HCT116 (cell line): ENCODE measurements around the gene FTSJ1. TPM values are rescaled to one million over a fixed set of nuclear protein-coding genes. Genes with fewer than 3 reads are reported as not detected.

Experiments used
- ATAC-seq: fragments of 200-7000 bp; cut with Tn5 transposase; 2 replicates; pipeline ENCODE4 v1.9.1; 2020; ENCODE audit warnings: mild to moderate bottlenecking, moderate library complexity
- BruUV-seq: library from RNA; stranded (reverse); fragments of 400-500 nt; replicated peaks from 2 replicates; lab custom pipeline; 2021; lab: Mats Ljungman, UMichigan
- CTCF ChIA-PET: fragments of 300-600 bp; sonication (Branson Sonifier 250); formaldehyde crosslinking; loops from one replicate; lab custom pipeline; 2021; ENCODE audit warnings: antibody characterized with exemption; lab: Charles Lee
- POLR2A ChIA-PET: fragments of 300-600, 350-600 bp; sonication (Branson Sonifier 250); formaldehyde crosslinking; loops from one replicate; lab custom pipeline; 2021; ENCODE audit warnings: antibody characterized with exemption; lab: Charles Lee
- RAD21 ChIA-PET, 2 experiments: fragments of 300-600 bp; sonication (Branson Sonifier 250); formaldehyde crosslinking; loops; one replicate each; lab custom pipeline; 2023; ENCODE audit warnings: low total read pairs in 2 of 2; ENCODE audit not compliant: uncharacterized antibody in 2 of 2, unreplicated experiment in 2 of 2, low non-redundant PET in 1 of 2; lab: Charles Lee
- DNase-seq: peaks from one replicate; pipeline ENCODE4 v3.0.0-alpha.2; 2010; ENCODE audit warnings: low read depth, low spot score
- H2AFZ ChIP-seq: fragments of 200-600 bp; shearing (Covaris generic), sonication (generic); 2 replicates; pipeline ENCODE4 v1.6.1; 2017; ENCODE audit warnings: low read depth, mixed run types, mixed read lengths, antibody characterized with exemption, low read length; ENCODE audit not compliant: poor library complexity, severe bottlenecking
- H3K27ac ChIP-seq: 2 replicates; pipeline ENCODE4 v1.5.1; 2012; ENCODE audit warnings: low read depth, low read length
- H3K27me3 ChIP-seq: fragments of 200-600 bp; sonication (generic); 2 replicates; pipeline ENCODE4 v1.6.1; 2016; ENCODE audit warnings: mixed run types, low read length, mixed read lengths; ENCODE audit not compliant: insufficient read depth
- H3K36me3 ChIP-seq, 2 experiments: fragments of 200-500 bp in 1 of 2; fragments of 200-600 bp in 1 of 2; sonication (Bioruptor generic) in 1 of 2; sonication (generic) in 1 of 2; 2 replicates each; pipeline versions ENCODE4 v1.5.1 to v1.6.1; 2014 to 2016; ENCODE audit warnings: low read length in 2 of 2, inconsistent platforms in 1 of 2, mixed read lengths in 1 of 2, mixed run types in 1 of 2; ENCODE audit not compliant: insufficient read depth in 2 of 2, control insufficient read depth in 1 of 2
- H3K4me1 ChIP-seq, 2 experiments: fragments of 200-600 bp in 1 of 2; sonication (generic) in 1 of 2; 2 replicates each; pipeline versions ENCODE4 v1.5.1 to v1.6.1; 2012 to 2017; ENCODE audit warnings: low read length in 2 of 2, inconsistent platforms in 1 of 2, mild to moderate bottlenecking in 1 of 2, mixed read lengths in 1 of 2, mixed run types in 1 of 2, moderate library complexity in 1 of 2; ENCODE audit not compliant: insufficient read depth in 2 of 2, control insufficient read depth in 1 of 2
- H3K4me2 ChIP-seq: fragments of 200-600 bp; sonication (generic); 2 replicates; pipeline ENCODE4 v1.6.1; 2017; ENCODE audit warnings: mixed run types, low read length, mixed read lengths
- H3K4me3 ChIP-seq, 2 experiments: fragments of 200-600 bp in 1 of 2; sonication (generic) in 1 of 2; replicated peaks in 1 of 2; 2 replicates each; pipeline ENCODE4 v1.5.1; 2011 to 2016; ENCODE audit warnings: low read length in 2 of 2, control low read depth in 1 of 2, low read depth in 1 of 2, mild to moderate bottlenecking in 1 of 2, mixed read lengths in 1 of 2, mixed run types in 1 of 2
- H3K79me2 ChIP-seq: fragments of 200-600 bp; sonication (generic); 2 replicates; pipeline ENCODE4 v1.6.1; 2017; ENCODE audit warnings: mild to moderate bottlenecking, mixed run types, low read length, moderate library complexity, mixed read lengths; ENCODE audit not compliant: insufficient read depth
- H3K9ac ChIP-seq: fragments of 200-600 bp; sonication (generic); 2 replicates; pipeline ENCODE4 v1.6.1; 2016; ENCODE audit warnings: low read length, mixed read lengths
- H3K9me2 ChIP-seq: fragments of 200-600 bp; sonication (generic), shearing (Covaris generic); 2 replicates; pipeline ENCODE4 v1.6.1; 2017; ENCODE audit warnings: mixed run types, mild to moderate bottlenecking, moderate library complexity; ENCODE audit not compliant: insufficient read depth
- H3K9me3 ChIP-seq, 2 experiments: fragments of 200-500 bp in 1 of 2; fragments of 200-600 bp in 1 of 2; sonication (Bioruptor generic) in 1 of 2; sonication (generic) in 1 of 2; 2 replicates each; pipeline ENCODE4 v1.6.1; 2014 to 2017; ENCODE audit warnings: low read length in 2 of 2, mixed read lengths in 2 of 2, inconsistent platforms in 1 of 2, low read depth in 1 of 2, mild to moderate bottlenecking in 1 of 2, mixed run types in 1 of 2, moderate library complexity in 1 of 2; ENCODE audit not compliant: control insufficient read depth in 1 of 2, insufficient read depth in 1 of 2
- H4K20me1 ChIP-seq: fragments of 200-600 bp; sonication (generic), shearing (Covaris generic); 2 replicates; pipeline ENCODE4 v1.6.1; 2017; ENCODE audit warnings: mixed run types, mild to moderate bottlenecking, moderate library complexity; ENCODE audit not compliant: insufficient read depth
- CBX3 ChIP-seq: IDR thresholded peaks from 2 replicates; pipeline ENCODE4 v1.6.1; 2012; ENCODE audit warnings: low read depth
- intact Hi-C: fragments of 100-400 bp; cut with micrococcal nuclease; formaldehyde crosslinking; loops from 2 replicates; pipeline ENCODE4 v1.10.0; 2022
- total RNA-seq: library from RNA; stranded (reverse); gene quantifications from one replicate; pipeline ENCODE4 v1.2.1, GENCODE V29; 2021; ENCODE audit not compliant: unreplicated experiment
- TF ChIP-seq, protein P1 (sequence below), 3 experiments: fragments of 200-600 bp in 1 of 3; sonication (generic) in 1 of 3; IDR thresholded peaks in 2 of 3; conservative IDR thresholded peaks in 1 of 3; 2 replicates each; pipeline ENCODE4 v1.5.1; 2012 to 2017; ENCODE audit warnings: low read depth in 2 of 3, low read length in 2 of 3, antibody characterized with exemption in 1 of 3, borderline replicate concordance in 1 of 3, control low read depth in 1 of 3, mild to moderate bottlenecking in 1 of 3, mixed read lengths in 1 of 3, mixed run types in 1 of 3, moderate library complexity in 1 of 3; ENCODE audit not compliant: insufficient read depth in 1 of 3

The FTSJ1 gene
- total RNA-seq, 1 experiment from 2014 or later, result 64.9 TPM

GRCh38 chrX:48468693-48469691, 7.0 kb upstream of the FTSJ1 start:
- peak; percentile 57 for ATAC-seq
- no peaks in the 10 kb centered on the region for H3K36me3 ChIP-seq
- peaks cover 23% of the 10 kb centered on the region; the same call in 1 of the 2 replicates for H3K79me2 ChIP-seq
- peaks cover 3 to 24% of the 10 kb centered on the region in 2 experiments; a peak in 3 of 4 replicates for H3K4me1 ChIP-seq
- no peak overlapping the region for H2AFZ ChIP-seq
- no peaks in the 10 kb centered on the region for H3K9me2 ChIP-seq
- no peaks in the 10 kb centered on the region for H4K20me1 ChIP-seq
- H3K4me3 ChIP-seq, result peak overlapping the region; percentile 61 to 62
- no peak for DNase-seq
- no peaks in the 10 kb centered on the region for H3K27me3 ChIP-seq
- peak overlapping the region; percentile 80 for H3K4me2 ChIP-seq
- RAD21 ChIA-PET, result no interaction called here
- peak overlapping the region; percentile 82 for H3K9ac ChIP-seq
- peak overlapping the region; percentile 70 for H3K27ac ChIP-seq
- POLR2A ChIA-PET, result no interaction called here
- TF ChIP-seq, protein P1, sequence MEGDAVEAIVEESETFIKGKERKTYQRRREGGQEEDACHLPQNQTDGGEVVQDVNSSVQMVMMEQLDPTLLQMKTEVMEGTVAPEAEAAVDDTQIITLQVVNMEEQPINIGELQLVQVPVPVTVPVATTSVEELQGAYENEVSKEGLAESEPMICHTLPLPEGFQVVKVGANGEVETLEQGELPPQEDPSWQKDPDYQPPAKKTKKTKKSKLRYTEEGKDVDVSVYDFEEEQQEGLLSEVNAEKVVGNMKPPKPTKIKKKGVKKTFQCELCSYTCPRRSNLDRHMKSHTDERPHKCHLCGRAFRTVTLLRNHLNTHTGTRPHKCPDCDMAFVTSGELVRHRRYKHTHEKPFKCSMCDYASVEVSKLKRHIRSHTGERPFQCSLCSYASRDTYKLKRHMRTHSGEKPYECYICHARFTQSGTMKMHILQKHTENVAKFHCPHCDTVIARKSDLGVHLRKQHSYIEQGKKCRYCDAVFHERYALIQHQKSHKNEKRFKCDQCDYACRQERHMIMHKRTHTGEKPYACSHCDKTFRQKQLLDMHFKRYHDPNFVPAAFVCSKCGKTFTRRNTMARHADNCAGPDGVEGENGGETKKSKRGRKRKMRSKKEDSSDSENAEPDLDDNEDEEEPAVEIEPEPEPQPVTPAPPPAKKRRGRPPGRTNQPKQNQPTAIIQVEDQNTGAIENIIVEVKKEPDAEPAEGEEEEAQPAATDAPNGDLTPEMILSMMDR (IDR thresholded peaks at IDR 0.05 in 2 of 3, conservative IDR thresholded peaks at IDR 0.05 in 1 of 3; ENCODE audit: borderline replicate concordance in 1 of 3, insufficient read depth in 1 of 3, low read depth in 2 of 3, low read length in 2 of 3), result peak in 2 of 3 experiments; percentile 35 to 42; a peak in 3 of 6 replicates
- no peak for TF ChIP-seq CBX3
- intact Hi-C loops, result no loop called here
- BruUV-seq, result TSS peak; percentile 75
- CTCF ChIA-PET, result interaction anchor here (0.6 to 2.7 kb wide), 2 partner anchors 386 to 406 kb away, joined by 3 to 11 read pairs; no protein-coding TSS in a partner anchor
- H3K9me3 ChIP-seq, result no peaks in the 10 kb centered on the region
